ENCODE data around the gene DUSP23.

The DUSP23 gene

GRCh38 chr1:159780583-159781582, at the start of gene DUSP23:
DUSP23 (plus strand) TSS chr1:159780962; CDS start chr1:159781101, 139 bp downstream.
- peak; percentile 90 to 91 for DNase-seq
- TF ChIP-seq POLR2A (IDR thresholded peaks at IDR 0.05; ENCODE audit: low read length) = peak; percentile 53
- no peak for TF ChIP-seq GATA1 (IDR thresholded peaks at IDR 0.05; ENCODE audit: low read depth, low read length)

DNA sequence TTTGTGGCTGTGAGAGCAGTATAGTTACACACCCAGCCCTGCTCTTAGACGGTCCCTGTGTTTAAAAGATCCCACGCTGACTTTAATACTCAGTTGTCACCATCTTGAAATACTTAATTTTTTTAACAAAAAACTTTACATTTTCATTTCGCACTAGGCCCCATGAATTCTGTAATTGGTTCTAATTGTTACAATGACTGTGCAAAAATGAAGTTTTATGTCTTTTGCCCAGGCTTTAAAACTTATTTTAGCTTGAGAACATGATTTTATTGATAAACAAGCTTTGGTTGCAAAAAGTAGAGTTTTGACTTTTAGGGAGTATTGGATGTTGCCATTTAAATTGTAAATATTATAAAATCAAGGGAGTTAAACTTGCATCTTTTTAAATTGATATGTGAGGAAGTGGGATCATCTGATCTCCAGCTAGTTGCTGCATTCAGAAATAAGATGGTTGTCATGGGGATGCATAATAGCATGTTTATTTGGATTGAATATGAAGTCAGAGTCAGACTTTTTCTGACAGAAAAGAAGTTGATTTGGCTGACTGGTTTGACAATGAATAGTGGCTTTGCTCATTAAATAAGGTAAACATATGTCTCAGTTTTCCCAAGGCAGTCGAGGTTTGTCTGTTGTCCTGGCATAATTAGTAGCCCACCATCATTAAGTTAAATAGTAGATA, 43.4 kb upstream of the DUSP23 start:
- no peak for TF ChIP-seq GATA1 (IDR thresholded peaks at IDR 0.05; ENCODE audit: low read depth, low read length)
- TF ChIP-seq POLR2A (IDR thresholded peaks at IDR 0.05; ENCODE audit: low read length) = no peak
- DNase-seq = no peak

DNA sequence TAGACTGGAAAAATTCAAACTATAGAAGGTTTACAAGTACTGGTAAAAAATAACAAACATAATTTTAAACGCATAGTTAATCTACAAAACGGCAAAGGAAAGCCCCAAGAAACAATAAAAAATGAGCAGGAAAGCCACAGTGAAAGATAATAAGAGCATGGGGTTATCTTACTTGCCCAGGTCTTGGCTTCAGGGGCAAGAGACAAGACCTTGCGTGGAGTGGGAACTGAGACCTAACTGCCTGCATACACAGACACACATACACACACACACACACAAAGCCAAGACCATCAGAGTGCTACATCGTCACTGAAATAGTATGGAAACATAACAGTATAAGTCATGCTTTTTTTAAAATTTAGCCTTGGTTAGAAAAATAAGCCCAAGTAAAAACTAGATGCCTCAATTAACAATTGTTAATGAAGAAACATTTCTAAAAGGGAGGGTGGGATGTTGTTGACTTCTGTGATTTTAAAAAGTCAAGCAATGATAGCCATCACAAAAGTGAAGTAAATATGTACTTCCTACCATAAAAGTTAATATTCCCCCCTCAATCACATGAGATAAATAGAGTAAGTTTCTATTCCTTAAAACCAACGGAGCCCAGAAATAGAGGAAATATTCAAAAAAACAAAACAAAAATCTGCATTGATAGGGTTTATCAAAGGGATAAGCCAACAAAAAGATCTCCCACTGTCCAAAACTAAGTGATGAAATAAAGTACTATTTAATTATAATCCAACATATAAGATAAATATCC, 36.9 kb upstream of the DUSP23 start:
- DNase-seq = peak in 1 of 2 experiments; percentile 20

GRCh38 chr1:159746666-159747065, 34.1 kb upstream of the DUSP23 start:
- no peak for DNase-seq
- TF ChIP-seq GATA1 (IDR thresholded peaks at IDR 0.05; ENCODE audit: low read depth, low read length) (no peak), POLR2A (IDR thresholded peaks at IDR 0.05; ENCODE audit: low read length) (no peak)

More for the DNA sequence above, 36.9 kb upstream of the DUSP23 start:
- TF ChIP-seq POLR2A (IDR thresholded peaks at IDR 0.05; ENCODE audit: low read length) = no peak
- no peak for TF ChIP-seq GATA1 (IDR thresholded peaks at IDR 0.05; ENCODE audit: low read depth, low read length)

DNA sequence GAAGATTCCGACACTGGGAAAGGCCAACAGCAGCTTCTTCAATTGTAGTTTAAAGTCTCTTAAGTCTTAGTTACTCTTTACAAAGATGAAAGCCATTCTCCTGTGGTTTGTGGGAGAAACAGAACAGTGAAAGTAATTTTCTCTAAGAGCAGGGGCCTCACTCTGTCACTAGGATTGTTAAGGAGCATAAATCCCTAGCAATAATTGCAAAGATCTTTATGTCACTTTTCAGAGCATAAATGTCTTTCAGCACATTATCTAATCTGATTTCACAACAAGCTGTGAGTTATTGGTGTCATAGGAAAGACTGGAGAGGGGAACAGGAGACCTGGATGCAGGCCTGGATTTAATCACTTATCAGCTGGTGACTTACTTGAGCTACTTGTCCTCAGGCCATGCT, 32.4 kb upstream of the DUSP23 start:
- no peak for DNase-seq
- no peak for TF ChIP-seq POLR2A (IDR thresholded peaks at IDR 0.05; ENCODE audit: low read length)
- TF ChIP-seq GATA1 (IDR thresholded peaks at IDR 0.05; ENCODE audit: low read depth, low read length) = no peak

GRCh38 chr1:159749630-159750029, 31.1 kb upstream of the DUSP23 start:
- TF ChIP-seq POLR2A (IDR thresholded peaks at IDR 0.05; ENCODE audit: low read length) = no peak
- no peak for TF ChIP-seq GATA1 (IDR thresholded peaks at IDR 0.05; ENCODE audit: low read depth, low read length)
- no peak for DNase-seq

- TF ChIP-seq GATA1 (IDR thresholded peaks at IDR 0.05; ENCODE audit: low read depth, low read length) (no peak), POLR2A (IDR thresholded peaks at IDR 0.05; ENCODE audit: low read length) (no peak)
- DNase-seq = no peak
Measured at GRCh38 chr1:159750621-159751020, 30.1 kb upstream of the DUSP23 start.

- no peak for TF ChIP-seq POLR2A (IDR thresholded peaks at IDR 0.05; ENCODE audit: low read length)
- TF ChIP-seq GATA1 (IDR thresholded peaks at IDR 0.05; ENCODE audit: low read depth, low read length) = no peak
- no peak for DNase-seq
Measured at GRCh38 chr1:159751031-159751430, 29.7 kb upstream of the DUSP23 start.

DNA sequence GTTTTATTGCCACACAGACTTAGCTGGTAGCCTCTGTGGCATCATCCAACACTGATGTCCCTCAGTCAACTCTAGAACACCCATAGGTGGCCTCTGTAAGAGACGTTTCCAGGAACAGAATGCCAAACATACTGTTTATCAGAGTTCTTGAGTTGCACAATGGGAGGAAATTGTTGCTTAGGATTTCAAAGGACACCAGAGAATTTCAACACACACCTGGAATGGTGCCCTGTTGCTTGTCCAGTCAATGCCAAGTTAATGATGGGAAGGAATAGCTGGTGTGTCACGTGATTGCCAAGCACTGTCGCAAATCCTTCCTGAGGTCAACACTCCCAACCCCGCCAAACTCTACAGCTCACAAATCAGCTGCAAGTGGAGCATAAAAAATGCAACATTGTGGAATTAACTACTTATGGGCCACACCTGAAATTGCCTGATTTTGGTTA, 28.6 kb upstream of the DUSP23 start:
- no peak for TF ChIP-seq POLR2A (IDR thresholded peaks at IDR 0.05; ENCODE audit: low read length)
- no peak for TF ChIP-seq GATA1 (IDR thresholded peaks at IDR 0.05; ENCODE audit: low read depth, low read length)
- DNase-seq = no peak

GRCh38 chr1:159753386-159753785, 27.4 kb upstream of the DUSP23 start:
- TF ChIP-seq GATA1 (IDR thresholded peaks at IDR 0.05; ENCODE audit: low read depth, low read length) = no peak
- DNase-seq = no peak

DNA sequence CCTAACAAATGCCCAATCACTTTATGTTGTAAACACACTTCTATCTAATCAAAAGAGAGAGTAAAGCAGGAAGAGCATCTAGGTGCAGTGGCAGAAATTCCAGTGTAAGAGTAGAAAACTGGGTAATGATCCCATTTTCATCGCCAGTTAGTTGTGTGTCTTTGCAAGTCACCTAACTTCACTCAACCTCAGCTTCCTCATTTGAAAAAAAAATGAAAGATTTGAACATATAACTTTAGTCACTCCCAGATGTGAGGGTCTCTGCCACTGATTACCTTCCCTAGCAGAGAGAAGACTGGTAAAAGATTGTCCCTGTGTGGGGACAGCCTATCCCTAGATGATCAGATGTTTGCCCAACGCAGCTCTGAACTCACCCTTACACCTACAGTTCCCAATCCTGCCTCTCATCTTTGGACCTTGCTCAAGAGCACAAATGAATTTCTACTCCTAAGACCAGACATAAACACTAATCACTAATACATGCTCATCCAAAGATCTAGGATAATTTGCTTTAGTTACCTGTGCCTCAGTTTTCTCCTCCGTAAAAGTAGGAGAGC, 25.2 kb upstream of the DUSP23 start:
- no peak for DNase-seq
- TF ChIP-seq GATA1 (IDR thresholded peaks at IDR 0.05; ENCODE audit: low read depth, low read length) (no peak), POLR2A (IDR thresholded peaks at IDR 0.05; ENCODE audit: low read length) (no peak)

DNA sequence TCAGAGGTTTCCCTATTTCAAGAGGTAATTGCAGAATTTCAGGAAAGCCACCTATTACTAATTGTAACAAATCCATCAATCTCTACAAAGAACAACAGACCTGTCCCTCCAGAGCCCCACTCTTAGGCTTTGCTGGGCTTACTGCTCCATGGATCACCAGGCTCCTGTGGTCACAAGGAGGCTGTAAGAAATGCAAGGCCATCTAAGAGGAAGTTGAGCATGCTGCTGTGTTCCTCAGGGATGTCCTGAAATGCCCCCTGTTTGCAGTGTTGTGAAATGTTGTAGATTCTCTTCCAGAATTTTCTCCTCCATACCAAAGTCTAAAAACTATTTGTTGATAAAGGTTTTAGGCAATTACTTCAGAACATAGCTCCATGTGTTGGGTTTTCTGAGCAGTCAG, 24.4 kb upstream of the DUSP23 start:
- no peak for DNase-seq

DNA sequence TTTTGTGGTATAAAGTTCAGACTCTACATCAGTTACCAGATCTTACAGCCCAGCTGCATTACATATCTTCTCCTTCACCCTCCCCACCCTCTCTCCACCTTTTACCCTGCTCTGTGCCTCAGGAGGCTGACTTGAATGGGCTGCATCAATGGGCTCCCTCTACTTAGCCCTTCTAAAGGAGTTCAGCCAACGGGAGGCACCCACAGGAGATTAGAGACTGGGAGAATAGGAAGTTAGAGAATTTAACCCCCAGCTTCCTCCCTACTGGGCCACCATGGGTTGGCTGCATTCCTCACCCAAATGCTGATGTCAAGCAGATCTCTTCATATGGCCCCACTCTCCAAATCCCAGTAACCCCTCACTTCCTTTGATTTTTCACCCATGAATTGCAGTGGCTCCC, 17.1 kb upstream of the DUSP23 start:
- no peak for TF ChIP-seq GATA1 (IDR thresholded peaks at IDR 0.05; ENCODE audit: low read depth, low read length)
- no peak for TF ChIP-seq POLR2A (IDR thresholded peaks at IDR 0.05; ENCODE audit: low read length)
- DNase-seq = no peak

More for the DNA sequence above, 24.4 kb upstream of the DUSP23 start:
- TF ChIP-seq POLR2A (IDR thresholded peaks at IDR 0.05; ENCODE audit: low read length) (no peak), GATA1 (IDR thresholded peaks at IDR 0.05; ENCODE audit: low read depth, low read length) (no peak)

Measured in erythroblast (primary cell).